ENCODE measurements around the gene MRPL1. TPM values are rescaled to one million over a fixed set of nuclear protein-coding genes. Genes with fewer than 3 reads are reported as not detected.
A peak's percentile ranks its signal among the peaks of the same experiment; 100 is the strongest.

MRPL1 gene
- total and polyA plus RNA-seq, 2 of the 13 experiments (the other 11 are each of a cell fraction or from before 2014, with no cell fraction given), result 23.3 to 61.5 TPM

- TF ChIP-seq NFE2L2 (IDR thresholded peaks at IDR 0.05; ENCODE audit: low read length), result no peak
- TF ChIP-seq KDM3A (CRISPR knock-in tag; IDR thresholded peaks at IDR 0.05; ENCODE audit: low read depth), result no peak
- TF ChIP-seq ZNF629 (CRISPR knock-in tag; conservative IDR thresholded peaks at IDR 0.05), result no peak
- peak; percentile 63 for TF ChIP-seq ZNF644 (CRISPR knock-in tag; IDR thresholded peaks at IDR 0.05; ENCODE audit: low read depth)
- no peak for TF ChIP-seq RARG (CRISPR knock-in tag; IDR thresholded peaks at IDR 0.05; ENCODE audit: low read depth)
- TF ChIP-seq RORA (CRISPR knock-in tag; IDR thresholded peaks at IDR 0.05), result no peak
- TF ChIP-seq ZNF10 (CRISPR knock-in tag; IDR thresholded peaks at IDR 0.05; ENCODE audit: borderline replicate concordance, low read depth), result no peak
- TF ChIP-seq POLR2AphosphoS5 (IDR thresholded peaks at IDR 0.05; ENCODE audit: low read depth, low read length), result no peak
- TF ChIP-seq SIN3B (IDR thresholded peaks at IDR 0.05; ENCODE audit: low read length), result no peak
- no peak for TF ChIP-seq ZNF501 (CRISPR knock-in tag; IDR thresholded peaks at IDR 0.05)
- no peak for TF ChIP-seq AKNA (CRISPR knock-in tag; IDR thresholded peaks at IDR 0.05; ENCODE audit: borderline replicate concordance)
- no peak for TF ChIP-seq CBX2 (IDR thresholded peaks at IDR 0.05; ENCODE audit: low read depth, low read length)
- no peak for TF ChIP-seq CBX2 (CRISPR knock-in tag; IDR thresholded peaks at IDR 0.05; ENCODE audit: low read depth)
- no peak for TF ChIP-seq MAFG (CRISPR knock-in tag; IDR thresholded peaks at IDR 0.05)
- TF ChIP-seq PAWR (CRISPR knock-in tag; IDR thresholded peaks at IDR 0.05; ENCODE audit: borderline replicate concordance), result no peak
- no peak for TF ChIP-seq HINFP (CRISPR knock-in tag; IDR thresholded peaks at IDR 0.05; ENCODE audit: low read depth)
- no peak for TF ChIP-seq ZNF704 (CRISPR knock-in tag; IDR thresholded peaks at IDR 0.05; ENCODE audit: borderline replicate concordance)
- TF ChIP-seq ZNF546 (CRISPR knock-in tag; conservative IDR thresholded peaks at IDR 0.05), result no peak
- TF ChIP-seq ZNF672 (CRISPR knock-in tag; IDR thresholded peaks at IDR 0.05), result no peak
- TF ChIP-seq CENPX (CRISPR knock-in tag; IDR thresholded peaks at IDR 0.05), result no peak
- no peak for TF ChIP-seq HNF4A (CRISPR knock-in tag; IDR thresholded peaks at IDR 0.05)
- TF ChIP-seq ZNF251 (CRISPR knock-in tag; IDR thresholded peaks at IDR 0.05), result no peak
- no peak for TF ChIP-seq KLF6 (CRISPR knock-in tag; IDR thresholded peaks at IDR 0.05)
- TF ChIP-seq LBX2 (CRISPR knock-in tag; IDR thresholded peaks at IDR 0.05; ENCODE audit: borderline replicate concordance), result no peak
- TF ChIP-seq CBFB (CRISPR knock-in tag; IDR thresholded peaks at IDR 0.05), result no peak
- peak; percentile 76; the same call in 1 of the 2 replicates for TF ChIP-seq DNMT3B (CRISPR knock-in tag; conservative IDR thresholded peaks at IDR 0.05)
- TF ChIP-seq ZNF777 (CRISPR knock-in tag; IDR thresholded peaks at IDR 0.05), result no peak
Measured at GRCh38 chr4:77921701-77922100, 59.1 kb downstream of the MRPL1 start (continued).
